ENCODE results near the gene SLC16A12.

Gene SLC16A12

GRCh38 chr10:89384474-89385340 is 150.7 kb downstream of the SLC16A12 start:
- Histone ChIP-seq H2AFZ (ENCODE audit: low read length) (no peak overlapping the region), H4K20me1 (ENCODE audit: insufficient read depth, low read length, poor library complexity, severe bottlenecking) (no peaks in the 10 kb centered on the region), H3K4me3 (ENCODE audit: low read length, poor library complexity, severe bottlenecking) (no peak overlapping the region), H3K36me3 (ENCODE audit: insufficient read depth, low read length) (no peaks in the 10 kb centered on the region), H3K27me3 (ENCODE audit: insufficient read depth, low read length, poor library complexity, severe bottlenecking) (no peaks in the 10 kb centered on the region), H3K4me2 (ENCODE audit: low read depth, low read length, poor library complexity, severe bottlenecking) (no peak overlapping the region), H3K4me1 (ENCODE audit: insufficient read depth, low read length, poor library complexity, severe bottlenecking) (no peaks in the 10 kb centered on the region), H3K79me2 (ENCODE audit: insufficient read depth, low read length) (no peaks in the 10 kb centered on the region), H3F3A (ENCODE audit: low read depth) (no peaks in the 10 kb centered on the region), H3K9ac (ENCODE audit: low read depth, low read length, poor library complexity, severe bottlenecking) (no peak overlapping the region), H3K9me2 (replicated peaks; ENCODE audit: low read depth, low read length) (no peaks in the 10 kb centered on the region), H3K9me3 (ENCODE audit: insufficient read depth, low read depth, low read length) (no peaks in the 10 kb centered on the region)
- no peak for TF ChIP-seq EZH2phosphoT487 (IDR thresholded peaks at IDR 0.05; ENCODE audit: borderline replicate concordance)

DNA sequence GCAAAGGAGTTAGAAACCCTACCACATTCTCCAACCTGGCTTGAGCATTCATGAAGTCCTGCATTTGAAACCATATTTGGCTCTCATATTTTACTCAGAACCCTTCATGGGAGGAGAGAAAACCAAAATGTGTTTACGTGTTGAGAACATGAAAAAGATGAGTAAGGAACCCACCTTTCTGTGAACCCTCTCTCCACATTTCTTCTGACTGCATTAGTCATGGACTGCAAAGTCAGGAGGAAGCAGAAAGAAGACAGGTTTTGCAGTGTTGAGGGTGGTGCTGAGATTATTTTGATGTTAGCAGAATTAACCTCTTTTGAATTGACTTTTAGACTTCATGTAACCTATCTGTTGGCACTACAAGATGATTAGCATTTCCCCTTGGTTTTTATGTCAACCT is 152.6 kb downstream of the SLC16A12 start:
- no peaks in the 10 kb centered on the region for H3F3A ChIP-seq (ENCODE audit: low read depth)
- no peaks in the 10 kb centered on the region for H3K9me2 ChIP-seq (replicated peaks; ENCODE audit: low read depth, low read length)
- no peaks in the 10 kb centered on the region for H3K27me3 ChIP-seq (ENCODE audit: insufficient read depth, low read length, poor library complexity, severe bottlenecking)
- no peak overlapping the region for H3K4me2 ChIP-seq (ENCODE audit: low read depth, low read length, poor library complexity, severe bottlenecking)
- no peaks in the 10 kb centered on the region for H3K9me3 ChIP-seq (ENCODE audit: insufficient read depth, low read depth, low read length)
- no peaks in the 10 kb centered on the region for H4K20me1 ChIP-seq (ENCODE audit: insufficient read depth, low read length, poor library complexity, severe bottlenecking)
- H3K4me1 ChIP-seq (ENCODE audit: insufficient read depth, low read length, poor library complexity, severe bottlenecking), result no peaks in the 10 kb centered on the region
- H3K79me2 ChIP-seq (ENCODE audit: insufficient read depth, low read length), result no peaks in the 10 kb centered on the region
- no peak overlapping the region for H2AFZ ChIP-seq (ENCODE audit: low read length)
- TF ChIP-seq CTCF (conservative IDR thresholded peaks at IDR 0.05; ENCODE audit: low read length), result no peak
- TF ChIP-seq EZH2phosphoT487 (IDR thresholded peaks at IDR 0.05; ENCODE audit: borderline replicate concordance), result no peak
- H3K9ac ChIP-seq (ENCODE audit: low read depth, low read length, poor library complexity, severe bottlenecking), result no peak overlapping the region
- no peak overlapping the region for H3K4me3 ChIP-seq (ENCODE audit: low read length, poor library complexity, severe bottlenecking)
- no peaks in the 10 kb centered on the region for H3K36me3 ChIP-seq (ENCODE audit: insufficient read depth, low read length)

All from Loucy (cell line).